CD4-positive, alpha-beta T cell treated with Interleukin-17A for 1 hour (primary cell): ENCODE results near the gene KCTD3.

ENCODE experiments used
- DNase-seq: peaks from one replicate; pipeline ENCODE4 v3.0.0-alpha.2; 2020

KCTD3 gene

GRCh38 chr1:215661033-215661432, 93.9 kb downstream of the KCTD3 start:
- DNase-seq = no peak

DNA sequence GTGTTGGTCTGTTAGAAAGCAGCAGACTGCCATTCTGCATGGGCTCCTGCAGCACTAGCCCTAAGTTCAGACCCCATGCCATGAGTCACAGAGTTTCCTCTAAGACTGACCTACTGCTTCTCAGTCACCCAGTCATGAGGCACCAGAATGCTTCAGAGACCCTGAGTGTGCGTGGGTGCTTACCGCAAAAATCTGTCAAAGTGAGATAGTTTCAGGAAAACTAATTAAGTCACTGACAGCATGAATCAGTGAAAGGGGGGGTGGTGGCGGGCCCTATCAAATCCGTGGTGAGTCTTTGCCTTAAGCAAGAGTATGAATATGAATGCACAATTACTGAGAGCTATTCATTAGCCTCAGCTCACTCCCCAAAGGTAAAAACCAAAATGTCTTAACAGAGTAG, 98.1 kb downstream of the KCTD3 start:
- no peak for DNase-seq

DNA sequence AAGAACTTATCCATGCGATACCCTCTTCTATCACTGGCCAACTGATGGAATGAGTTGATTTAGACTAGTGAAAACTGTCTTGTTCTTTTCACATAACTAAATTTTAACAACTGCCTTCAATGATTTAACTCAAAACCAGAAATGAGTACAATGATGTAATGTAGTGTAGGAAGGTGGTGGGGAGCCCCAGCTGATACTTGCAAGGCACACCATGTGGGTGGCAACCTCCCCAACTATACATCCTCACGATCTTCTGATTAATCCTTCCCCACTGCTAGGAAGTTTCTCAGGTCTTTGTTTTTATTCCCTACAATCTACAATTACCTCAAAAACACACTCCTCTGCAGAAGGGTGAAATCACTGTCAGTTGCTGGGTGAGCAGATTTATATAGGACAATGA, 100.7 kb downstream of the KCTD3 start:
- no peak for DNase-seq

DNA sequence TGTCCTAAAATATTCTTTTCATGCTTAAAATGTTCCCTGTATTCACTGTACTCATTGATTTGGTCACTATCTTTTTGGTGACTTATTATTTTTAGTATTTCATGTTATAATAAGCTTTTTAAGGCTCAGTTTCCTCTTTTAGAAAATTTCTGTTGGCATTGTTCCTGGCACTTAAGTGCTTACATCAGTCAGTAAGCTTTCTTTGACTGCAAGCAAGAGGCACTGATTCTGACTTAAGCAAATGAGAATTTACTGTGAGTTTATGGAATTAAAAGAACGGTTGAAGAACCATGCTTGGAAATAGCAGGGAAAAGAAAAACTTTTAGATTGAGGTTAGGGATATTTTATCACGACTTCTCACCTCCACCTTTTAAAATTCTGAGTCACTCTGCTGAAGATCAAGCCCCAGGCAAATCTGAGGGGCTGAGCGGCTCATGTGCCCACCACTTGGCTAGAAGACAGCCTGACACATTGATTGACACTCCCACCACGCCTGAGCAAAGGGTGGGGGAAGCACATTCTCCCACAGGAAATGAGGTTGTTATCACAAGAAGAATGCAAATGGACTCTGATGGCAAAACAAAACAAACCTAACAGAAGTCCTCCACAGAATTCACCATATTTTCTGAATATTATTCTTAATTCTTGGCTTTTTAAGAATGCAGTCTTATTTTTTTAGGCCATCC, 102.8 kb downstream of the KCTD3 start:
- no peak for DNase-seq
